H1 (cell line): ENCODE data around the gene CACNA2D3. TPM values are rescaled to one million over a fixed set of nuclear protein-coding genes. Genes with fewer than 3 reads are reported as not detected.

Experiments
- CTCF ChIA-PET: fragments of 300-600 bp; sonication (Branson Sonifier 250); formaldehyde crosslinking; loops from one replicate; lab custom pipeline; 2021; ENCODE audit not compliant: partially characterized antibody; lab: Charles Lee
- POLR2A ChIA-PET: fragments of 300-600 bp; sonication (Branson Sonifier 250); formaldehyde crosslinking; loops from one replicate; lab custom pipeline; 2021; ENCODE audit warnings: inconsistent platforms; ENCODE audit not compliant: partially characterized antibody; lab: Charles Lee
- DNase-seq, 2 experiments: peaks; one replicate each; pipeline versions ENCODE4 v3.0.0 to v3.0.0-alpha.2; 2010 to 2022; ENCODE audit warnings: low spot score in 2 of 2, low read depth in 1 of 2, mixed read lengths in 1 of 2
- FAIRE-seq: peaks from 2 replicates; lab custom pipeline; 2011; peaks lifted over from hg19 to GRCh38; lab: Jason Lieb, UNC
- H2AFZ ChIP-seq: 2 replicates; pipeline ENCODE4 v1.8.1; 2012; ENCODE audit warnings: low read length, inconsistent platforms
- H2AK5ac ChIP-seq: 2 replicates; pipeline ENCODE4 v1.6.1; 2013; ENCODE audit warnings: low read depth, low read length
- H2BK120ac ChIP-seq: replicated peaks from 2 replicates; pipeline ENCODE3; 2013; ENCODE audit warnings: low read depth, low read length, inconsistent platforms
- H2BK12ac ChIP-seq: 2 replicates; pipeline ENCODE4 v1.6.1; 2013; ENCODE audit warnings: low read depth, low read length
- H2BK15ac ChIP-seq: 2 replicates; pipeline ENCODE4 v1.6.1; 2013; ENCODE audit warnings: low read length
- H2BK20ac ChIP-seq: 2 replicates; pipeline ENCODE4 v1.6.1; 2013; ENCODE audit warnings: low read length
- H2BK5ac ChIP-seq: 2 replicates; pipeline ENCODE4 v1.6.1; 2013; ENCODE audit warnings: low read depth, low read length
- H3K14ac ChIP-seq: 2 replicates; pipeline ENCODE4 v1.6.1; 2013; ENCODE audit warnings: inconsistent platforms; ENCODE audit not compliant: insufficient read length
- H3K18ac ChIP-seq: 2 replicates; pipeline ENCODE4 v1.6.1; 2013; ENCODE audit warnings: low read length; ENCODE audit errors: extremely low read depth
- H3K23ac ChIP-seq: 2 replicates; pipeline ENCODE4 v1.6.1; 2013; ENCODE audit warnings: inconsistent platforms; ENCODE audit not compliant: insufficient read length
- H3K23me2 ChIP-seq: 2 replicates; pipeline ENCODE4 v1.6.1; 2013; ENCODE audit warnings: low read depth, low read length
- H3K27ac ChIP-seq: 2 replicates; pipeline ENCODE4 v1.6.1; 2011; ENCODE audit warnings: low read depth, low read length, inconsistent platforms
- H3K27me3 ChIP-seq, 4 experiments: replicated peaks in 1 of 4; 1 replicate in 1 of 4; 2 replicates in 3 of 4; pipeline versions ENCODE4 v1.6.1 to v1.8.1; 2011 to 2013; ENCODE audit warnings: low read length in 3 of 4, mild to moderate bottlenecking in 3 of 4, inconsistent platforms in 2 of 4, mixed read lengths in 2 of 4, moderate library complexity in 1 of 4; ENCODE audit not compliant: control insufficient read depth in 3 of 4, insufficient read depth in 3 of 4; ENCODE audit errors: extremely low read depth in 1 of 4
- H3K36me3 ChIP-seq, 4 experiments: 2 replicates each; pipeline versions ENCODE4 v1.6.1 to v1.8.1; 2011 to 2013; ENCODE audit warnings: mild to moderate bottlenecking in 4 of 4, low read length in 3 of 4, moderate library complexity in 2 of 4, control low read depth in 1 of 4, inconsistent platforms in 1 of 4; ENCODE audit not compliant: insufficient read depth in 4 of 4, control insufficient read depth in 2 of 4
- H3K4ac ChIP-seq: replicated peaks from 2 replicates; pipeline ENCODE3; 2013; ENCODE audit warnings: low read length, low read depth, mixed read lengths, inconsistent platforms; ENCODE audit not compliant: insufficient read length
- H3K4me1 ChIP-seq, 4 experiments: replicated peaks in 1 of 4; 1 replicate in 1 of 4; 2 replicates in 3 of 4; pipeline versions ENCODE4 v1.6.1 to v1.8.1; 2011 to 2013; ENCODE audit warnings: low read length in 3 of 4, inconsistent platforms in 2 of 4, mixed read lengths in 1 of 4; ENCODE audit not compliant: insufficient read depth in 4 of 4, control insufficient read depth in 3 of 4
- H3K4me2 ChIP-seq, 2 experiments: 2 replicates each; pipeline versions ENCODE4 v1.6.1 to v1.8.1; 2011 to 2013; ENCODE audit warnings: low read depth in 2 of 2, low read length in 2 of 2, control low read depth in 1 of 2, inconsistent platforms in 1 of 2, mild to moderate bottlenecking in 1 of 2; ENCODE audit not compliant: insufficient read depth in 1 of 2
- H3K4me3 ChIP-seq, 4 experiments: fragments of 200-600, 300-600 bp in 1 of 4; sonication (generic), shearing (Covaris generic), sonication (Bioruptor Twin) in 1 of 4; 2 replicates each; pipeline versions ENCODE4 v1.5.1 to v1.8.1; 2011 to 2016; ENCODE audit warnings: low read length in 4 of 4, low read depth in 3 of 4, control low read depth in 2 of 4, inconsistent platforms in 2 of 4, mild to moderate bottlenecking in 2 of 4, mixed read lengths in 1 of 4, moderate library complexity in 1 of 4; ENCODE audit not compliant: insufficient read depth in 2 of 4; ENCODE audit errors: extremely low read depth in 1 of 4
- H3K56ac ChIP-seq: replicated peaks from 2 replicates; pipeline ENCODE3; 2013; ENCODE audit warnings: low read depth, mild to moderate bottlenecking, mixed read lengths, low read length, inconsistent platforms; ENCODE audit not compliant: insufficient read length
- H3K79me1 ChIP-seq: 2 replicates; pipeline ENCODE4 v1.6.1; 2013; ENCODE audit warnings: low read depth, low read length, control low read depth
- H3K79me2 ChIP-seq, 2 experiments: 2 replicates each; pipeline versions ENCODE4 v1.6.1 to v1.8.1; 2012 to 2013; ENCODE audit warnings: low read length in 2 of 2, mild to moderate bottlenecking in 2 of 2, inconsistent platforms in 1 of 2; ENCODE audit not compliant: insufficient read depth in 2 of 2, control insufficient read depth in 1 of 2
- H3K9ac ChIP-seq, 4 experiments: replicated peaks in 1 of 4; 1 replicate in 1 of 4; 2 replicates in 3 of 4; pipeline versions ENCODE4 v1.6.1 to v1.8.1; 2011 to 2013; ENCODE audit warnings: low read depth in 3 of 4, low read length in 3 of 4, control low read depth in 2 of 4, mild to moderate bottlenecking in 2 of 4, moderate library complexity in 2 of 4, inconsistent platforms in 1 of 4; ENCODE audit errors: extremely low read depth in 1 of 4
- H3K9me3 ChIP-seq, 2 experiments: 2 replicates each; pipeline versions ENCODE4 v1.6.1 to v1.8.1; 2012 to 2013; ENCODE audit warnings: mild to moderate bottlenecking in 2 of 2, moderate library complexity in 2 of 2, control low read depth in 1 of 2, inconsistent platforms in 1 of 2, low read depth in 1 of 2, low read length in 1 of 2, mixed read lengths in 1 of 2; ENCODE audit not compliant: insufficient read depth in 2 of 2
- H4K20me1 ChIP-seq, 2 experiments: replicated peaks in 1 of 2; 2 replicates each; pipeline versions ENCODE3 to v1.8.1; 2011 to 2013; ENCODE audit warnings: inconsistent platforms in 2 of 2, low read length in 2 of 2, mild to moderate bottlenecking in 1 of 2; ENCODE audit not compliant: insufficient read depth in 2 of 2, control insufficient read depth in 1 of 2
- H4K5ac ChIP-seq: 2 replicates; pipeline ENCODE4 v1.6.1; 2013; ENCODE audit warnings: low read length, low read depth, mixed read lengths, inconsistent platforms; ENCODE audit not compliant: insufficient read length
- H4K8ac ChIP-seq: 2 replicates; pipeline ENCODE4 v1.8.0; 2013; ENCODE audit warnings: mild to moderate bottlenecking, moderate library complexity, low read length, inconsistent platforms; ENCODE audit not compliant: insufficient read depth; ENCODE audit errors: extremely low read depth
- H4K91ac ChIP-seq: replicated peaks from 2 replicates; pipeline ENCODE3; 2013; ENCODE audit warnings: low read length, mixed read lengths, inconsistent platforms; ENCODE audit not compliant: insufficient read length
- MAFK ChIP-seq: IDR thresholded peaks from 2 replicates; pipeline ENCODE4 v1.6.1; 2012; ENCODE audit warnings: low read depth, mild to moderate bottlenecking, improper control_type of control experiment, low read length
- NANOG ChIP-seq: IDR thresholded peaks from 2 replicates; pipeline ENCODE4 v1.6.1; 2011; ENCODE audit warnings: low read length, low read depth, mild to moderate bottlenecking, inconsistent platforms; ENCODE audit not compliant: insufficient read depth, poor library complexity, severe bottlenecking
- POU5F1 ChIP-seq: IDR thresholded peaks from 2 replicates; pipeline ENCODE4 v1.6.1; 2011; ENCODE audit warnings: low read depth, mild to moderate bottlenecking, low read length, moderate library complexity
- WGBS, 2 experiments: shearing (Covaris generic) in 1 of 2; methylation state at CpG; one replicate each; pipeline versions ENCODE4 v1.1.6 to v1.1.7; 2013 to 2015; ENCODE audit warnings: low lambda C conversion rate in 2 of 2, mixed read lengths in 2 of 2, inconsistent platforms in 1 of 2, low coverage in 1 of 2, missing lambda C conversion rate in 1 of 2; ENCODE audit not compliant: insufficient replicate concordance in 2 of 2, insufficient coverage in 1 of 2, insufficient read length in 1 of 2; ENCODE audit errors: extremely low coverage in 1 of 2, missing lambda C conversion rate in 1 of 2; 5-methylcytosine and 5-hydroxymethylcytosine counted together
- polyA plus RNA-seq, 7 experiments: library from polyadenylated mRNA; depleted of rRNA in 3 of 7; stranded (reverse) in 5 of 7; unstranded in 2 of 7; fragments of >200 nt in 5 of 7; fragments of 200-250 nt in 2 of 7; gene quantifications; 1 replicate in 5 of 7; 2 replicates in 1 of 7; 4 replicates in 1 of 7; pipeline versions ENCODE4 v1.2.1 to v1.2.3, GENCODE V29; 2011 to 2013; ENCODE audit warnings: missing spikeins in 2 of 7, mixed read lengths in 2 of 7
- total RNA-seq: library from RNA; stranded (reverse); fragmentation: NEBNext Ultra II Directional; extraction: Animal tissue kit (Norgen Biotek cat#: 25700); gene quantifications from 2 replicates; pipeline ENCODE4 v1.2.1, GENCODE V29; 2021

CACNA2D3 gene
- total and polyA plus RNA-seq, 2 of the 8 experiments (the other 6 are each of a cell fraction or from before 2014, with no cell fraction given) = 1.5 to 1.8 TPM

DNA sequence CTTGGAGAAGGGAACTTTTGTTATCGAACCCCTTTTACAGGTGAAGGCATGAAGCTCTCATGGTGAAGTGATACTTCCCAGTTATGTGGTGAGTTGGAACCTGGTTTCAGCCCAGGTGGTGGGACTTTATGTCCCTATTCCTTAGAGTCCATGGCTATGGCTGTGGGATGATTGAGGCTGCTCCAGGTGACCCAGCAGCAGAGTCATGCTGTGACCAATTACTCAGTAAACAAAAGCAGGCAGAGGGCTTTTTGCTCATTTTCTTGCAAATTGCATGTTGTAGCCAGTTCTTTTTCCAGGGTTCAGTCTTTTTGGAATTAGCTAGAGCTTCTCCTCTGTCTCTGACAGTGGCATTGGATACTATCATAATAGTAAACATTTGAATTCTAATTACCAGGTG, 70.7 kb downstream of the CACNA2D3 start:
- Histone ChIP-seq H4K20me1 (peaks cover 0 to 1% of the 10 kb centered on the region in 2 experiments), H3K23me2 (no peaks in the 10 kb centered on the region), H2BK120ac (no peak overlapping the region), H3K4me2 (peak overlapping the region in 1 of 2 experiments; percentile 32; a peak in 1 of 4 replicates), H3K79me2 (no peaks in the 10 kb centered on the region), H3K36me3 (no peaks in the 10 kb centered on the region), H3K9me3 (no peaks in the 10 kb centered on the region), H4K91ac (no peak overlapping the region), H2BK5ac (no peak overlapping the region), H2BK12ac (no peak overlapping the region), H2AFZ (no peak overlapping the region), H3K27ac (no peak overlapping the region), H3K23ac (no peak overlapping the region), H3K27me3 (no peaks in the 10 kb centered on the region), H3K56ac (no peak overlapping the region), H3K4me1 (peaks cover 4 to 9% (median 6%) of the 10 kb centered on the region in 4 experiments; a peak in 5 of 7 replicates), H3K14ac (no peak overlapping the region), H2BK15ac (no peak overlapping the region), H3K18ac (no peak overlapping the region), H3K4ac (no peak overlapping the region), H2BK20ac (0 out of 2 replicates have a peak overlapping the region, but pooled peaks have one; percentile 63), H3K79me1 (no peaks in the 10 kb centered on the region), H3K4me3 (no peak overlapping the region; a peak in 1 of 8 replicates), H4K5ac (no peak overlapping the region), H4K8ac (no peak overlapping the region), H3K9ac (no peak overlapping the region), H2AK5ac (no peak overlapping the region)
- WGBS, 2 experiments = 93% methylated on average over 1 of the region's 1 CpG; no CpG with 5 or more reads in 1 of the 2 experiments
- POLR2A ChIA-PET = no interaction called here
- CTCF ChIA-PET = interaction anchor here (0.5 to 1.5 kb wide), 3 partner anchors 26 to 254 kb away, joined by 3 to 5 read pairs (median 3); no protein-coding TSS in a partner anchor
- DNase-seq (no peak), FAIRE-seq (no peak)
- TF ChIP-seq POU5F1 = no peak
- peak; percentile 53 for TF ChIP-seq NANOG
- TF ChIP-seq MAFK = no peak
